ENCODE data around the gene FBXO38.

FBXO38 gene

GRCh38 chr5:148418511-148418910, 34.8 kb downstream of the FBXO38 start:
- Mint-ChIP-seq H3K9me3 (no peaks in the 10 kb centered on the region), H3K27me3 (no peaks in the 10 kb centered on the region), H3K36me3 (ENCODE audit: insufficient read depth) (peaks cover 79% of the 10 kb centered on the region), H3K27ac (peak overlapping the region in 1 of 2 donors; percentile 41), H3K4me3 (no peak overlapping the region), H3K4me1 (ENCODE audit: low read depth in 2 of 2) (peaks cover 2 to 21% of the 10 kb centered on the region in 2 donors)
- DNase-seq, result no peak
- no peak for ATAC-seq (replicated peaks)

GRCh38 chr5:148421661-148422060, 37.9 kb downstream of the FBXO38 start:
- DNase-seq (no peak), ATAC-seq (replicated peaks) (no peak)
- Mint-ChIP-seq H3K4me3 (no peak overlapping the region), H3K9me3 (no peaks in the 10 kb centered on the region), H3K27me3 (no peaks in the 10 kb centered on the region), H3K4me1 (ENCODE audit: low read depth in 2 of 2) (peaks cover 2 to 25% of the 10 kb centered on the region in 2 donors), H3K27ac (no peak overlapping the region), H3K36me3 (ENCODE audit: insufficient read depth) (peaks cover 77% of the 10 kb centered on the region)

GRCh38 chr5:148425808-148426207, 42.0 kb downstream of the FBXO38 start:
- no peak overlapping the region for H3K4me3 Mint-ChIP-seq
- no peaks in the 10 kb centered on the region for H3K9me3 Mint-ChIP-seq
- DNase-seq (no peak), ATAC-seq (replicated peaks) (no peak)
- peaks cover 3 to 20% of the 10 kb centered on the region in 2 donors for H3K4me1 Mint-ChIP-seq (ENCODE audit: low read depth in 2 of 2)
- H3K27me3 Mint-ChIP-seq, result no peaks in the 10 kb centered on the region
- H3K36me3 Mint-ChIP-seq (ENCODE audit: insufficient read depth), result peaks cover 70% of the 10 kb centered on the region
- peak overlapping the region in 1 of 2 donors; percentile 9 for H3K27ac Mint-ChIP-seq

GRCh38 chr5:148426514-148426913, 42.8 kb downstream of the FBXO38 start:
- H3K27me3 Mint-ChIP-seq, result no peaks in the 10 kb centered on the region
- H3K9me3 Mint-ChIP-seq, result no peaks in the 10 kb centered on the region
- no peak for DNase-seq
- peaks cover 68% of the 10 kb centered on the region for H3K36me3 Mint-ChIP-seq (ENCODE audit: insufficient read depth)
- H3K27ac Mint-ChIP-seq, result no peak overlapping the region
- no peak overlapping the region for H3K4me3 Mint-ChIP-seq
- ATAC-seq (replicated peaks), result no peak
- H3K4me1 Mint-ChIP-seq (ENCODE audit: low read depth in 2 of 2), result peaks cover 3 to 26% of the 10 kb centered on the region in 2 donors

GRCh38 chr5:148427370-148428042, 43.7 kb downstream of the FBXO38 start:
- ATAC-seq (replicated peaks) (no peak), DNase-seq (no peak)
- Mint-ChIP-seq H3K4me3 (no peak overlapping the region), H3K27me3 (no peaks in the 10 kb centered on the region), H3K36me3 (ENCODE audit: insufficient read depth) (peaks cover 59% of the 10 kb centered on the region), H3K4me1 (ENCODE audit: low read depth in 2 of 2) (peaks cover 3 to 23% of the 10 kb centered on the region in 2 donors), H3K9me3 (no peaks in the 10 kb centered on the region), H3K27ac (peak overlapping the region in 1 of 2 donors; percentile 73)

DNA sequence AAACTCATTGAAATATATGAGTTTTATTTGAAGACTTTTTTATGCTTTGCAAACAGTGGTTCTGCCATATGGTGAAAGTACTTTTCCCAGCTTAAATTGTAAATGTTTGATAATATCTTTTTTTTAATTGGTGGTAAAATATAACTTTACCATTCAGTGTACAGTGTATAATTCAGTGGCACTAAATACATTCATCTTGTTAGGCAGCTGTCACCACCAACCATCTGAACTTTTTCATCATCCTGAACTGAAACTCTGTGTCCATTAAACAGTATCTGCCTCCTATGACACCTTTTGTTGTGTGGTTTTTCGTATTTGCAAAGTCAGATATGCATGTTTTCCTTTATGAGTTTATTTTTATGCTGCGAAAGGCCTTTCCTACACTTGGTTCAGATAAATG, 45.1 kb downstream of the FBXO38 start:
- no peaks in the 10 kb centered on the region for H3K9me3 Mint-ChIP-seq
- H3K27ac Mint-ChIP-seq, result no peak overlapping the region
- peaks cover 62% of the 10 kb centered on the region for H3K36me3 Mint-ChIP-seq (ENCODE audit: insufficient read depth)
- no peaks in the 10 kb centered on the region for H3K27me3 Mint-ChIP-seq
- H3K4me3 Mint-ChIP-seq, result no peak overlapping the region
- peaks cover 3 to 16% of the 10 kb centered on the region in 2 donors for H3K4me1 Mint-ChIP-seq (ENCODE audit: low read depth in 2 of 2)
- no peak for DNase-seq
- ATAC-seq (replicated peaks), result no peak

DNA sequence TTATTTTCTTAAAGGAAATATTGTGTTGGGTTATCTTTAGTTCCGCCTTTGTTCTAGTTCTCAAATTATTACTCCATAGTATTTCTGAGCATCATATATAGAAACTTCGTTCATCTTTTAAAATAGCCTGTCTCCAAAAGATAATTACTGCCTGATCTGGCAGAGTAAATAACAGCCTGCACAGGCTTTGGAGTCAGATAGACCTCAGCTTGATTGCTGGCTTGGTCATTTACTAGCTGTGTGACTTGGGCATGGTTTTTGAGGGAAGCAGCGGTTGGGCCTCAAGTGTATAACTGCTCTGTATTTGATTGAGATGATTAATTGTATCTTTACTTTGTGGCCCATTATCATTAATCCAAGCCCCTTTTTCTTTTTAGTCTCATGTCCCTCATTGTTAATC, 50.1 kb downstream of the FBXO38 start:
- Mint-ChIP-seq H3K4me1 (ENCODE audit: low read depth in 2 of 2) (peaks cover 0 to 15% of the 10 kb centered on the region in 2 donors), H3K4me3 (no peak overlapping the region), H3K9me3 (no peaks in the 10 kb centered on the region), H3K27ac (no peak overlapping the region), H3K36me3 (ENCODE audit: insufficient read depth) (peaks cover 55% of the 10 kb centered on the region), H3K27me3 (no peaks in the 10 kb centered on the region)
- DNase-seq (no peak), ATAC-seq (replicated peaks) (no peak)

GRCh38 chr5:148436029-148436428, 52.3 kb downstream of the FBXO38 start:
- Mint-ChIP-seq H3K27me3 (no peaks in the 10 kb centered on the region), H3K27ac (no peak overlapping the region), H3K9me3 (no peaks in the 10 kb centered on the region), H3K4me1 (ENCODE audit: low read depth in 2 of 2) (peaks cover 0 to 8% of the 10 kb centered on the region in 2 donors), H3K4me3 (no peak overlapping the region), H3K36me3 (ENCODE audit: insufficient read depth) (peaks cover 66% of the 10 kb centered on the region)
- ATAC-seq (replicated peaks), result no peak
- no peak for DNase-seq

- Mint-ChIP-seq H3K4me1 (ENCODE audit: low read depth in 2 of 2) (no peaks in the 10 kb centered on the region), H3K36me3 (ENCODE audit: insufficient read depth) (peaks cover 76% of the 10 kb centered on the region), H3K4me3 (no peak overlapping the region), H3K27me3 (no peaks in the 10 kb centered on the region), H3K9me3 (no peaks in the 10 kb centered on the region), H3K27ac (peak overlapping the region; percentile 73 to 82)
- no peak for DNase-seq
- ATAC-seq (replicated peaks), result no peak
Measured at GRCh38 chr5:148437249-148437648, 53.5 kb downstream of the FBXO38 start.

GRCh38 chr5:148438933-148439332, 55.2 kb downstream of the FBXO38 start:
- H3K27ac Mint-ChIP-seq, result no peak overlapping the region
- H3K9me3 Mint-ChIP-seq, result no peaks in the 10 kb centered on the region
- DNase-seq (no peak), ATAC-seq (replicated peaks) (no peak)
- H3K4me1 Mint-ChIP-seq (ENCODE audit: low read depth in 2 of 2), result no peaks in the 10 kb centered on the region
- no peaks in the 10 kb centered on the region for H3K27me3 Mint-ChIP-seq
- no peak overlapping the region for H3K4me3 Mint-ChIP-seq
- peaks cover 76% of the 10 kb centered on the region for H3K36me3 Mint-ChIP-seq (ENCODE audit: insufficient read depth)

DNA sequence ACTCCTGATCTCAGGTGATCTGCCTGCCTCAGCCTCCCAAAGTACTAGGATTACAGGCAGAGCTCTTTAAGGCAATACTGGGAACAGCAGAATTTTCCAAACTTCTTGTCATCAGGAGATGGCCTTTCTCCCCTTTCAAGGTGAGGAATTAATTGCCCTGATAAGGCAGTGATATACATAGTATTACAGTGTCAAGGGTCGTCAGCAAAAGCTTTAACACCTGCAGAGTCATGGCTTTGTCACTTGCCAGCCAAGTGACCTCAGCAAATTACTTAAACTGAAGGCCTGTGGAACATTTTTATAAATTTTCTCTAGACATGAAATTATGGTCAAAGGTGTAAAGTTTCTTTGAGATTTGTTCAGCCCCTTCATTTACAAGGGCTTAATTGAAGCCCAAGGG, 59.5 kb downstream of the FBXO38 start:
- Mint-ChIP-seq H3K27me3 (no peaks in the 10 kb centered on the region), H3K4me3 (no peak overlapping the region), H3K4me1 (ENCODE audit: low read depth in 2 of 2) (no peaks in the 10 kb centered on the region), H3K27ac (no peak overlapping the region), H3K9me3 (no peaks in the 10 kb centered on the region), H3K36me3 (ENCODE audit: insufficient read depth) (peaks cover 54% of the 10 kb centered on the region)
- DNase-seq, result no peak
- no peak for ATAC-seq (replicated peaks)

DNA sequence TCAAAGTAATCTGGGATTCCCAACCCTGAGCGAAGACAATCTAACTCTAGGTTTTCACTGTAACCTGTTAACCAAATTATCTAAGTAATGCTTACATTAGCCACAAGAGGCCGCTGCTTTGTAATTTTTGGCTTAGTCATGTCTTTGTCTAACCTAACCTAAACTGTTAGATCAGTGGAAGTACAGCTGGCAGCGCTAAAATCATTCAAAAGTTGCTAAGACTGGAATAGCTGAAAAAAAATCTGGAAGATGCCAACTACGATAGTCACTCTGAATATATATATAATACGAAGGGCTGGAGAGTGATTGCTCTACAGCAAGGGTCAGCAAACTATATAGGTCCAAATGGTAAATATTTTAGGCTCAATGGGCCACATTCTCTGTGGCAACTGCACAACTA, 60.2 kb downstream of the FBXO38 start:
- ATAC-seq (replicated peaks) (peak; percentile 72), DNase-seq (peak; percentile 46 to 62 (median 55))
- H3K9me3 Mint-ChIP-seq, result no peaks in the 10 kb centered on the region
- H3K36me3 Mint-ChIP-seq (ENCODE audit: insufficient read depth), result peaks cover 47% of the 10 kb centered on the region
- H3K4me1 Mint-ChIP-seq (ENCODE audit: low read depth in 2 of 2), result no peaks in the 10 kb centered on the region
- peak overlapping the region in 1 of 2 donors; percentile 13 for H3K27ac Mint-ChIP-seq
- no peak overlapping the region for H3K4me3 Mint-ChIP-seq
- H3K27me3 Mint-ChIP-seq, result no peaks in the 10 kb centered on the region

GRCh38 chr5:148445578-148445977, 61.8 kb downstream of the FBXO38 start:
- no peaks in the 10 kb centered on the region for H3K9me3 Mint-ChIP-seq
- peaks cover 31% of the 10 kb centered on the region for H3K36me3 Mint-ChIP-seq (ENCODE audit: insufficient read depth)
- H3K4me1 Mint-ChIP-seq (ENCODE audit: low read depth in 2 of 2), result no peaks in the 10 kb centered on the region
- no peak overlapping the region for H3K4me3 Mint-ChIP-seq
- no peaks in the 10 kb centered on the region for H3K27me3 Mint-ChIP-seq
- DNase-seq, result no peak
- ATAC-seq (replicated peaks), result no peak
- no peak overlapping the region for H3K27ac Mint-ChIP-seq

GRCh38 chr5:148446611-148447010, 62.9 kb downstream of the FBXO38 start:
- ATAC-seq (replicated peaks) (no peak), DNase-seq (no peak)
- Mint-ChIP-seq H3K27ac (no peak overlapping the region), H3K4me1 (ENCODE audit: low read depth in 2 of 2) (no peaks in the 10 kb centered on the region), H3K36me3 (ENCODE audit: insufficient read depth) (peaks cover 22% of the 10 kb centered on the region), H3K9me3 (no peaks in the 10 kb centered on the region), H3K27me3 (no peaks in the 10 kb centered on the region), H3K4me3 (no peak overlapping the region)
